GM12878 (cell line): Measurements from ENCODE around the gene MYCN. TPM values are rescaled to one million over a fixed set of nuclear protein-coding genes. Genes with fewer than 3 reads are reported as not detected.

Experiments
- ATAC-seq: fragments of 200-7000 bp; cut with Tn5 transposase; 3 replicates; pipeline ENCODE4 v1.9.1; 2020; ENCODE audit warnings: mild to moderate bottlenecking, moderate library complexity
- BruUV-seq: library from RNA; stranded (reverse); fragments of 400-500 nt; replicated peaks from 2 replicates; lab custom pipeline; 2021; lab: Mats Ljungman, UMichigan
- CTCF ChIA-PET: fragments of 300-600 bp; sonication (Branson Sonifier 250); formaldehyde crosslinking; extraction: SDS; loops from one replicate; lab custom pipeline; 2021; ENCODE audit warnings: inconsistent platforms; lab: Yijun Ruan, JAX
- POLR2A ChIA-PET: fragments of 350-600 bp; formaldehyde crosslinking; extraction: SDS; loops from one replicate; lab custom pipeline; 2021; ENCODE audit warnings: inconsistent platforms; lab: Charles Lee
- RAD21 ChIA-PET: fragments of 300-600 bp; sonication (Branson Sonifier 250); formaldehyde crosslinking; loops from one replicate; lab custom pipeline; 2023; ENCODE audit warnings: antibody characterized with exemption; ENCODE audit not compliant: unreplicated experiment; lab: Charles Lee
- SMC1A ChIA-PET: fragments of 300-600 bp; sonication (Branson Sonifier 250); formaldehyde crosslinking; loops from one replicate; lab custom pipeline; 2023; ENCODE audit not compliant: unreplicated experiment, uncharacterized antibody; lab: Charles Lee
- DNase-seq: peaks from one replicate; pipeline ENCODE4 v3.0.0-alpha.2; 2011; ENCODE audit warnings: low read depth, low spot score
- FAIRE-seq: peaks from 3 replicates; lab custom pipeline; 2011; peaks lifted over from hg19 to GRCh38; lab: Jason Lieb, UNC
- H2AFZ ChIP-seq: 2 replicates; pipeline ENCODE4 v1.6.0; 2011; ENCODE audit warnings: low read depth, low read length, control low read depth; ENCODE audit not compliant: control insufficient read depth
- H3K27ac ChIP-seq: 2 replicates; pipeline ENCODE4 v1.5.1; 2011; ENCODE audit warnings: control low read depth; ENCODE audit not compliant: control insufficient read depth, insufficient read depth
- H3K27me3 ChIP-seq, 2 experiments: replicated peaks in 1 of 2; 2 replicates each; pipeline versions ENCODE4 v1.6.0 to v1.6.1; 2011; ENCODE audit warnings: low read length in 1 of 2; ENCODE audit not compliant: control insufficient read depth in 2 of 2, insufficient read depth in 2 of 2
- H3K36me3 ChIP-seq, 2 experiments: 2 replicates each; pipeline ENCODE4 v1.5.1; 2011; ENCODE audit warnings: low read length in 1 of 2; ENCODE audit not compliant: control insufficient read depth in 2 of 2, insufficient read depth in 2 of 2
- H3K4me1 ChIP-seq: 2 replicates; pipeline ENCODE4 v1.6.1; 2011; ENCODE audit warnings: mild to moderate bottlenecking, low read length, moderate library complexity, mixed read lengths; ENCODE audit not compliant: control insufficient read depth, insufficient read depth
- H3K4me2 ChIP-seq: 2 replicates; pipeline ENCODE4 v1.6.0; 2011; ENCODE audit warnings: control low read depth; ENCODE audit not compliant: control insufficient read depth, insufficient read depth
- H3K4me3 ChIP-seq: fragments of 200-600 bp; sonication (generic); 2 replicates; pipeline ENCODE4 v1.5.1; 2016
- H3K79me2 ChIP-seq: 2 replicates; pipeline ENCODE4 v1.6.0; 2011; ENCODE audit warnings: low read length; ENCODE audit not compliant: control insufficient read depth, insufficient read depth
- H3K9ac ChIP-seq: 2 replicates; pipeline ENCODE4 v1.8.0; 2011; ENCODE audit warnings: low read length, control low read depth, mixed read lengths; ENCODE audit not compliant: control insufficient read depth, insufficient read depth
- H3K9me3 ChIP-seq: replicated peaks from 3 replicates; pipeline ENCODE4 v1.5.1; 2011; ENCODE audit warnings: mild to moderate bottlenecking, low read length; ENCODE audit not compliant: control insufficient read depth, insufficient read depth
- H4K20me1 ChIP-seq: 2 replicates; pipeline ENCODE4 v1.6.0; 2011; ENCODE audit not compliant: control insufficient read depth, insufficient read depth
- FOXM1 ChIP-seq: IDR thresholded peaks from 2 replicates; pipeline ENCODE4 v1.6.1; 2012; ENCODE audit warnings: low read depth, mild to moderate bottlenecking, inconsistent platforms, low read length, moderate library complexity
- PAX8 ChIP-seq: fragments of 450-650 bp; IDR thresholded peaks from 2 replicates; pipeline ENCODE4 v1.6.1; 2017; ENCODE audit warnings: mild to moderate bottlenecking, moderate library complexity
- PML ChIP-seq: IDR thresholded peaks from 2 replicates; pipeline ENCODE4 v1.6.1; 2012; ENCODE audit warnings: low read length, inconsistent platforms
- RCOR1 ChIP-seq: conservative IDR thresholded peaks from 2 replicates; pipeline ENCODE4 v1.6.1; 2012; ENCODE audit warnings: low read depth, low read length, improper control_type of control experiment
- SREBF1 ChIP-seq: IDR thresholded peaks from 2 replicates; pipeline ENCODE4 v1.6.1; 2012; ENCODE audit warnings: mild to moderate bottlenecking, low read length
- WGBS: methylation state at CpG from one replicate; pipeline ENCODE4 v1.1.6; 2016; ENCODE audit warnings: low lambda C conversion rate; ENCODE audit not compliant: insufficient replicate concordance, insufficient coverage; ENCODE audit errors: missing lambda C conversion rate; 5-methylcytosine and 5-hydroxymethylcytosine counted together
- in situ Hi-C: fragments of 300-500 bp; cut with MboI; formaldehyde crosslinking; loops from 9 replicates; pipeline ENCODE4 v1.14.3; 2018; ENCODE audit warnings: mixed read lengths
- intact Hi-C: fragments of 100-400 bp; cut with micrococcal nuclease; formaldehyde crosslinking; loops from one replicate; pipeline ENCODE4 v1.14.2; 2022; ENCODE audit not compliant: unreplicated experiment
- polyA plus RNA-seq, 11 experiments: library from polyadenylated mRNA; depleted of rRNA in 4 of 11; unstranded in 6 of 11; stranded (reverse) in 5 of 11; fragments of >200 nt; fragmentation: Nextera tagmentation in 4 of 11; fragmentation: Illumina TruSeq in 1 of 11; extraction: Ambion mirVana in 4 of 11; extraction: Trizol in 1 of 11; gene quantifications; 1 replicate in 1 of 11; 2 replicates in 10 of 11; pipeline versions ENCODE4 v1.2.1 to v1.2.3, GENCODE V29; 2011 to 2016; ENCODE audit warnings: inconsistent platforms in 2 of 11, missing spikeins in 2 of 11, low read depth in 1 of 11
- total RNA-seq, 4 experiments: library from RNA; depleted of rRNA in 3 of 4; stranded (reverse); fragments of >200 nt in 3 of 4; fragmentation: Illumina TruSeq in 1 of 4; extraction: Trizol in 1 of 4; gene quantifications; 2 replicates each; pipeline versions ENCODE4 v1.2.1 to v1.2.3, GENCODE V29; 2013 to 2021
- TF ChIP-seq, protein P1 (sequence below): IDR thresholded peaks from 2 replicates; pipeline ENCODE4 v1.6.1; 2011; ENCODE audit warnings: low read depth, mild to moderate bottlenecking, low read length, moderate library complexity, borderline replicate concordance; ENCODE audit errors: extremely low read depth
- TF ChIP-seq, protein P2 (sequence below): fragments of 450-650 bp; formaldehyde crosslinking; IDR thresholded peaks from 2 replicates; pipeline ENCODE4 v1.4.0; 2022; ENCODE audit warnings: mild to moderate bottlenecking, moderate library complexity
- TF ChIP-seq, protein P3 (sequence below): IDR thresholded peaks from 2 replicates; pipeline ENCODE4 v1.6.1; 2011; ENCODE audit warnings: low read depth, low read length, improper control_type of control experiment, borderline replicate concordance
- TF ChIP-seq, protein P4 (sequence below): IDR thresholded peaks from 2 replicates; pipeline ENCODE4 v1.6.1; 2012; ENCODE audit warnings: low read depth, low read length, improper control_type of control experiment

The MYCN gene
- total and polyA plus RNA-seq, 10 of the 15 experiments (the other 5 are each of a cell fraction or from before 2014, with no cell fraction given): not detected

DNA sequence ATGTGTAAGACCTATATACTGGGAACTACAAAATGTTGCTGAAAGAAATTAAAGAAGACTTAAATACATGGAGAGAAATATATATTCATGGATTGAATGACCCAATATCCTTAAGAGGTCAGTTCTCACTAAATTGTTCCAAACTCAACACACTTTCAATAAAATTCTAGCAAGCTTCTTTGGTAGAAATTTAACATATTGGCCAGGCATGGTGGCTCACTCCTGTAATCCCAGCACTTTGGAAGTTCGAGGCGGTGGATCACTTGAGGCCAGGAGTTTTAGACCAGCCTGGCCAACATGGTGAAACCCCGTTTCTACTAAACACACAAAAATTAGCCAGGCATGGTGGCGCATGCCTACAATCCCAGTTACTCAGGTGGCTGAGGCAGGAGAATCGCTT is 33.6 kb upstream of the MYCN start:
- H3K9ac ChIP-seq: no peak overlapping the region
- no peaks in the 10 kb centered on the region for H3K27me3 ChIP-seq
- 50% methylated on average over 5 of the region's 5 CpGs for WGBS
- TF ChIP-seq, protein P1, sequence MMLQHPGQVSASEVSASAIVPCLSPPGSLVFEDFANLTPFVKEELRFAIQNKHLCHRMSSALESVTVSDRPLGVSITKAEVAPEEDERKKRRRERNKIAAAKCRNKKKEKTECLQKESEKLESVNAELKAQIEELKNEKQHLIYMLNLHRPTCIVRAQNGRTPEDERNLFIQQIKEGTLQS: no peak
- H2AFZ ChIP-seq: no peak overlapping the region
- H4K20me1 ChIP-seq: no peaks in the 10 kb centered on the region
- POLR2A ChIA-PET: no interaction called here
- H3K79me2 ChIP-seq: no peaks in the 10 kb centered on the region
- no TSS peak for BruUV-seq
- no peak for FAIRE-seq
- no peak for ATAC-seq
- intact Hi-C loops: no loop called here
- H3K27ac ChIP-seq: no peak overlapping the region
- DNase-seq: no peak
- in situ Hi-C loops: no loop called here
- RAD21 ChIA-PET: no interaction called here
- H3K4me3 ChIP-seq: no peak overlapping the region
- SMC1A ChIA-PET: no interaction called here
- CTCF ChIA-PET: no interaction called here
- no peaks in the 10 kb centered on the region for H3K36me3 ChIP-seq
- no peaks in the 10 kb centered on the region for H3K4me1 ChIP-seq
- H3K4me2 ChIP-seq: no peak overlapping the region
- H3K9me3 ChIP-seq: no peaks in the 10 kb centered on the region

DNA sequence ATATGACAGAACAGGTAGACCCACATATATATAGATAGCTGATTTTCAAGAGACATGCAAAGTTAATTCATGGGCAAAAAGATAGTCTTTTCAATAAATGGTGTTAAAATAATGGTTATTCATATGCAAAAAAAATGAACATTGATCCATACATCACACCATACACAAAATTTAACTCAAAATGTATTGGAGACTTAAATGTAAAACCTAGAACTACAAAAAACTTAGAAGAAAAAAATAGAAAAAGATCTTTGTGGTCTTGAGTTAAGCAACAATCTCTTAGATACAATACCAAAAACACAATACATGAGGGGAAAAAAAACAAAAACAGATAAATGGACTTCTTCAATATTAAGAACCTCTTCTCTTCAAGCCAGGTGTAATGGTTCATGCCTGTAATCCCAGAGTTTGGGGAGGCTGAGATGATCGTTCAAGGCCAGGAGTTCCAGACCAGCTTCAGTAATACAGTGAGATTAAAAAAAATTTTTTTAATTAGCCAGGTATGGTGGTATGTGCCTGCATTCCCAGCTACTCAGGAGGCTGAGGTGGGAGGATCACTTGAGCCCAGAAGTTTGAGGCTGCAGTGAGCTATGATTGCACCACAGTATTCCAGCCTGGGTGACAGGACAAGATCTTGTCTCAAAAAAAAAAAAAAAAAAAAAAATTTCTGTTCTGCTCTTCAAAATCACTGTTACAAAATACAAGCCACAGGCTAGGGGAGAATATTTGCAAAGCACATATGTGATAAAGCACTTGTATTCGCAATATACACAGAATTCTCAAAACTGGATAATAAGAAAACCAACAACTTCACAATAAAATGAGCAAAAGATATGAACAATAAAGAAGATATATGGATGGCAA is 32.7 kb upstream of the MYCN start:
- intact Hi-C loops: no loop called here
- no peak overlapping the region for H2AFZ ChIP-seq
- no peak for ATAC-seq
- CTCF ChIA-PET: no interaction called here
- no peak overlapping the region for H3K4me2 ChIP-seq
- no peak overlapping the region for H3K27ac ChIP-seq
- SMC1A ChIA-PET: interaction anchor here (1.5 kb wide), 1 partner anchor 12 kb away, joined by 3 read pairs; no protein-coding TSS in a partner anchor
- no peak for DNase-seq
- H3K9ac ChIP-seq: no peak overlapping the region
- RAD21 ChIA-PET: no interaction called here
- POLR2A ChIA-PET: interaction anchor here (0.6 kb wide), 1 partner anchor 9 kb away, joined by 4 read pairs; no protein-coding TSS in a partner anchor
- H3K4me3 ChIP-seq: no peak overlapping the region
- WGBS: 44% methylated on average over 2 of the region's 2 CpGs
- no peaks in the 10 kb centered on the region for H3K79me2 ChIP-seq
- H3K4me1 ChIP-seq: no peaks in the 10 kb centered on the region
- BruUV-seq: no TSS peak
- H3K36me3 ChIP-seq: no peaks in the 10 kb centered on the region
- no peaks in the 10 kb centered on the region for H3K9me3 ChIP-seq
- TF ChIP-seq, protein P2, sequence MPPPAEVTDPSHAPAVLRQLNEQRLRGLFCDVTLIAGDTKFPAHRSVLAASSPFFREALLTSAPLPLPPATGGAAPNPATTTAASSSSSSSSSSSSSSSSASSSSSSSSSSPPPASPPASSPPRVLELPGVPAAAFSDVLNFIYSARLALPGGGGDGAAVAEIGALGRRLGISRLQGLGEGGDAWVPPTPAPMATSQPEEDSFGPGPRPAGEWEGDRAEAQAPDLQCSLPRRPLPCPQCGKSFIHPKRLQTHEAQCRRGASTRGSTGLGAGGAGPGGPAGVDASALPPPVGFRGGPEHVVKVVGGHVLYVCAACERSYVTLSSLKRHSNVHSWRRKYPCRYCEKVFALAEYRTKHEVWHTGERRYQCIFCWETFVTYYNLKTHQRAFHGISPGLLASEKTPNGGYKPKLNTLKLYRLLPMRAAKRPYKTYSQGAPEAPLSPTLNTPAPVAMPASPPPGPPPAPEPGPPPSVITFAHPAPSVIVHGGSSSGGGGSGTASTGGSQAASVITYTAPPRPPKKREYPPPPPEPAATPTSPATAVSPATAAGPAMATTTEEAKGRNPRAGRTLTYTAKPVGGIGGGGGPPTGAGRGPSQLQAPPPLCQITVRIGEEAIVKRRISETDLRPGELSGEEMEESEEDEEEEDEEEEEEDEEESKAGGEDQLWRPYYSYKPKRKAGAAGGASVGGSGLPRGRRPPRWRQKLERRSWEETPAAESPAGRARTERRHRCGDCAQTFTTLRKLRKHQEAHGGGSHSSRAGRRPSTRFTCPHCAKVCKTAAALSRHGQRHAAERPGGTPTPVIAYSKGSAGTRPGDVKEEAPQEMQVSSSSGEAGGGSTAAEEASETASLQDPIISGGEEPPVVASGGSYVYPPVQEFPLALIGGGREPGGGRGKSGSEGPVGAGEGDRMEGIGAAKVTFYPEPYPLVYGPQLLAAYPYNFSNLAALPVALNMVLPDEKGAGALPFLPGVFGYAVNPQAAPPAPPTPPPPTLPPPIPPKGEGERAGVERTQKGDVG: no peak
- TF ChIP-seq RCOR1 (no peak), SREBF1 (no peak), FOXM1 (no peak), PML (no peak), PAX8 (no peak)
- TF ChIP-seq, protein P3, sequence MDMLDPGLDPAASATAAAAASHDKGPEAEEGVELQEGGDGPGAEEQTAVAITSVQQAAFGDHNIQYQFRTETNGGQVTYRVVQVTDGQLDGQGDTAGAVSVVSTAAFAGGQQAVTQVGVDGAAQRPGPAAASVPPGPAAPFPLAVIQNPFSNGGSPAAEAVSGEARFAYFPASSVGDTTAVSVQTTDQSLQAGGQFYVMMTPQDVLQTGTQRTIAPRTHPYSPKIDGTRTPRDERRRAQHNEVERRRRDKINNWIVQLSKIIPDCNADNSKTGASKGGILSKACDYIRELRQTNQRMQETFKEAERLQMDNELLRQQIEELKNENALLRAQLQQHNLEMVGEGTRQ: no peak
- TF ChIP-seq, protein P4, sequence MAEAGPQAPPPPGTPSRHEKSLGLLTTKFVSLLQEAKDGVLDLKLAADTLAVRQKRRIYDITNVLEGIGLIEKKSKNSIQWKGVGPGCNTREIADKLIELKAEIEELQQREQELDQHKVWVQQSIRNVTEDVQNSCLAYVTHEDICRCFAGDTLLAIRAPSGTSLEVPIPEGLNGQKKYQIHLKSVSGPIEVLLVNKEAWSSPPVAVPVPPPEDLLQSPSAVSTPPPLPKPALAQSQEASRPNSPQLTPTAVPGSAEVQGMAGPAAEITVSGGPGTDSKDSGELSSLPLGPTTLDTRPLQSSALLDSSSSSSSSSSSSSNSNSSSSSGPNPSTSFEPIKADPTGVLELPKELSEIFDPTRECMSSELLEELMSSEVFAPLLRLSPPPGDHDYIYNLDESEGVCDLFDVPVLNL: no peak
- no peaks in the 10 kb centered on the region for H4K20me1 ChIP-seq
- no peak for FAIRE-seq
- in situ Hi-C loops: no loop called here
- no peaks in the 10 kb centered on the region for H3K27me3 ChIP-seq
